Effector memory CD8-positive, alpha-beta T cell (primary cell): ENCODE data around the gene PIGH.

Experiments
- ATAC-seq: fragments of 150-1000 bp; cut with Tn5 transposase; replicated peaks from 2 replicates; pipeline ENCODE4 v1.10.0; 2021; ENCODE audit warnings: mild to moderate bottlenecking, moderate library complexity
- DNase-seq, 3 experiments: peaks; one replicate each; pipeline ENCODE4 v3.0.0; 2021
- H3K27ac Mint-ChIP-seq, 2 donors: one replicate each; pipeline ENCODE4 v1.8.0; 2022; ENCODE audit warnings: mild to moderate bottlenecking in 2 of 2, mixed read lengths in 2 of 2, moderate library complexity in 2 of 2
- H3K27me3 Mint-ChIP-seq, 2 donors: one replicate each; pipeline ENCODE4 v1.8.0; 2022; ENCODE audit warnings: mixed read lengths in 2 of 2
- H3K36me3 Mint-ChIP-seq: one replicate; pipeline ENCODE4 v1.8.0; 2022; ENCODE audit warnings: mild to moderate bottlenecking, moderate library complexity, mixed read lengths; ENCODE audit not compliant: insufficient read depth
- H3K4me1 Mint-ChIP-seq, 2 donors: one replicate each; pipeline ENCODE4 v1.8.0; 2022; ENCODE audit warnings: low read depth in 2 of 2, mixed read lengths in 2 of 2
- H3K4me3 Mint-ChIP-seq, 2 donors: one replicate each; pipeline ENCODE4 v1.8.0; 2022; ENCODE audit warnings: mild to moderate bottlenecking in 2 of 2, mixed read lengths in 2 of 2, moderate library complexity in 2 of 2
- H3K9me3 Mint-ChIP-seq, 2 donors: one replicate each; pipeline ENCODE4 v1.8.0; 2022; ENCODE audit warnings: mixed read lengths in 2 of 2

Gene PIGH

GRCh38 chr14:67566908-67567307, 33.2 kb downstream of the PIGH start:
- no peaks in the 10 kb centered on the region for H3K9me3 Mint-ChIP-seq
- ATAC-seq, result no peak
- H3K27me3 Mint-ChIP-seq, result peaks cover 13 to 35% of the 10 kb centered on the region in 2 donors
- H3K4me1 Mint-ChIP-seq, result peaks cover 0 to 4% of the 10 kb centered on the region in 2 donors
- no peak for DNase-seq
- no peak overlapping the region for H3K27ac Mint-ChIP-seq
- H3K4me3 Mint-ChIP-seq, result no peak overlapping the region
- H3K36me3 Mint-ChIP-seq, result peaks cover 4% of the 10 kb centered on the region

DNA sequence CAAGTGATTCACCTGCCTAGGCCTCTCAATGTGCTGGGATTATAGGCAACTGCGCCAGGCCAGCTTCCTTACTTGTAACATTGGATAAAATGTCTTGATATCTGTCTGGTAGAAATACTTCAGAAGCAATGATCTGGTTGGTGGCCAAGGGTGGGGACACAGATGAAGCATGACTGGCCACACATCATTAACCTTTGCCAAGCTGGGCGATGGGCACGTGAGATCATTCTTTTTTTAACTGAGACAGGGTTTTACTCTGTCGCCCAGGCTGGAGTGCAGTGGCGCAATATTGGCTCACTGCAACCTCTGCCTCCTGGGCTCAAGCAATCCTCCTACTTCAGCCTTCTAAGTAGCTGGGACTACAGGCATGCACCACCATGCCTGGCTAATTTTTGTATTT, 35.8 kb downstream of the PIGH start:
- peaks cover 7 to 25% of the 10 kb centered on the region in 2 donors for H3K27me3 Mint-ChIP-seq
- H3K4me3 Mint-ChIP-seq, result no peak overlapping the region
- H3K4me1 Mint-ChIP-seq, result no peaks in the 10 kb centered on the region
- H3K36me3 Mint-ChIP-seq, result no peaks in the 10 kb centered on the region
- DNase-seq (no peak), ATAC-seq (no peak)
- H3K9me3 Mint-ChIP-seq, result no peaks in the 10 kb centered on the region
- H3K27ac Mint-ChIP-seq, result no peak overlapping the region

DNA sequence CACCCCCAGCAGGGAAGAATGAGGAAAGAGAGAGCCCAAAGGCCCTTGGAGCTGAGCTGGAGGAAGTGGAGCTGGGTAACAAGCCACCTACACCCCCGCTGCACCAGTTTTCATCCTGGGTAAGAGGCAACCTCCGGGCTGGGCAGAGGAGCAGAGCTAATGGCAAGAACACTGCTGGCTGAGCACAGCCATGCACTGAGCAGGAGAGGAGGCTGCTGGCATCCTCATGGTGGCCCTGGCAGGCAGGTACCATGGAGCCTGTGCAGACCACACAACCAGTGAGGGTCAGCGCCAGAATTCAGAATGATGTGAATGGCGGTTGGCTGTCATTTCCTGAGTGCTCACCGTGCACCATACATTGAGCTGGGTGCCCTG, 37.3 kb downstream of the PIGH start:
- H3K27ac Mint-ChIP-seq, result no peak overlapping the region
- ATAC-seq, result no peak
- no peaks in the 10 kb centered on the region for H3K36me3 Mint-ChIP-seq
- DNase-seq, result no peak
- peaks cover 7 to 22% of the 10 kb centered on the region in 2 donors for H3K27me3 Mint-ChIP-seq
- H3K9me3 Mint-ChIP-seq, result no peaks in the 10 kb centered on the region
- no peak overlapping the region for H3K4me3 Mint-ChIP-seq
- H3K4me1 Mint-ChIP-seq, result no peaks in the 10 kb centered on the region

GRCh38 chr14:67562025-67562775, 37.9 kb downstream of the PIGH start:
- DNase-seq (no peak), ATAC-seq (no peak)
- Mint-ChIP-seq H3K27me3 (peaks cover 1 to 17% of the 10 kb centered on the region in 2 donors), H3K9me3 (no peaks in the 10 kb centered on the region), H3K36me3 (no peaks in the 10 kb centered on the region), H3K4me1 (no peaks in the 10 kb centered on the region), H3K4me3 (no peak overlapping the region), H3K27ac (no peak overlapping the region)

DNA sequence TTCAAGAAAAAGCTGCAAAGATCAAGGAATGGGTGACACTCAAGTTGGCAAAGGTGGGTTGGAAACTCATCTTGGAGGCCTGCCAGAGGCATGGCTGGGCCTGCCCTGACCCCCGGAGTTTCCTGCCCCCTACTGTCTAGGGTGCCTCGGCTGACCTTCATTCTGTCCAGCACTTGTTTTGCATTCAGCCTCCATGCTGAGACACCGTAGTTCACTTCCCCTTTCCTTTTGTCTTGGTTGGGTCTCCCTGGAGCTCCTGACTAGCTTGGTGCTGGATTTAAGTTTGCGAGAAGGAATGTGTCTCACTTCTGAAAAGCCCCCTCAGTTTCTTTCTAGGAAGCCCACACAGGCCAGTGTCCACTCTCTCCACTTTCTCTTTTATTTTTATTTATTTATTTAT, 40.4 kb downstream of the PIGH start:
- Mint-ChIP-seq H3K27ac (no peak overlapping the region), H3K4me3 (no peak overlapping the region), H3K27me3 (peaks cover 0 to 7% of the 10 kb centered on the region in 2 donors), H3K4me1 (peaks cover 0 to 3% of the 10 kb centered on the region in 2 donors), H3K9me3 (no peaks in the 10 kb centered on the region), H3K36me3 (no peaks in the 10 kb centered on the region)
- no peak for ATAC-seq
- no peak for DNase-seq

- Mint-ChIP-seq H3K27ac (no peak overlapping the region), H3K27me3 (peaks cover 0 to 17% of the 10 kb centered on the region in 2 donors), H3K4me1 (peaks cover 0 to 3% of the 10 kb centered on the region in 2 donors), H3K36me3 (peaks cover 3% of the 10 kb centered on the region), H3K4me3 (no peak overlapping the region), H3K9me3 (no peaks in the 10 kb centered on the region)
- ATAC-seq, result no peak
- DNase-seq, result no peak
These were observed 42.4 kb downstream of the PIGH start for GRCh38 chr14:67557656-67558055.

DNA sequence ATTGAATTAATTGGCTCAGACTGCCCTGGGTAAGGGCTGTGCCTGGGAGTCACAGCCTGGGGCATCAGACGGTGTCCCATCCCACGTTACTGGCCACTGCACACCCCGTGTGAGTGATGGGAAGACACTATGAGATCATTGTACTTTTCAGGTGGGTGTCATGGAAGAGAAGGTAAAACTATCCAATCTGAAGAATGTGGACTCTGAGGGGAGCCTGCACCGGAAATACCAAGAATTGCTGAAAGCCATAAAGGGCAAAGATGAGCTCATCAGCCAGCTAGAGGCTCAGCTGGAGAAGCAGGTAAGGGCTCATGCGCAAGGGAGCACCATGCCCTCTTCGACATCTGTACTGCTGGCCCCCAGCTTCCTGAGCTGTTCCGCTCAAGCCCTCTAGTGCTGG, 43.0 kb downstream of the PIGH start:
- H3K36me3 Mint-ChIP-seq, result peaks cover 3% of the 10 kb centered on the region
- H3K4me1 Mint-ChIP-seq, result peaks cover 0 to 3% of the 10 kb centered on the region in 2 donors
- no peaks in the 10 kb centered on the region for H3K9me3 Mint-ChIP-seq
- no peak overlapping the region for H3K4me3 Mint-ChIP-seq
- H3K27ac Mint-ChIP-seq, result no peak overlapping the region
- H3K27me3 Mint-ChIP-seq, result peaks cover 0 to 20% of the 10 kb centered on the region in 2 donors
- ATAC-seq, result no peak
- no peak for DNase-seq

DNA sequence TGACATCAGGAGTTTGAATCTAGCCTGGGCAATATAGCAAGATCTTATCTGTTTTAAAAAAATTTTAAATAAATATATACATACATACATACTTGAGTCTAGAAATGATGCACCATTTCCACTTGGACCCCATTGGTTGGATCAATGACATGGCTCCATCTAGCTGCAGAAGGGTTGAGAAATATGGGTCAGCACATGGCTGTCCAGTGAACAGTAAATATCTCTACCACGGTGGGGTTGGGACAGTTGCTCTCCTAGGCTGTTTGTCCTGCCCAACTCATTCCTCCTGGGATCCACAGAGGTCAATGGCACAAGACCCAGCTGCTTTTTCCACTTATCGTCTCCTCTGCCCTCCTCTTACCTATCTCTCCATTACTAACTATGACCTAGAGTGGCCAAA, 43.4 kb downstream of the PIGH start:
- Mint-ChIP-seq H3K27me3 (peaks cover 0 to 24% of the 10 kb centered on the region in 2 donors), H3K9me3 (no peaks in the 10 kb centered on the region), H3K4me1 (peaks cover 0 to 3% of the 10 kb centered on the region in 2 donors), H3K4me3 (no peak overlapping the region), H3K27ac (no peak overlapping the region), H3K36me3 (peaks cover 3% of the 10 kb centered on the region)
- no peak for ATAC-seq
- no peak for DNase-seq

DNA sequence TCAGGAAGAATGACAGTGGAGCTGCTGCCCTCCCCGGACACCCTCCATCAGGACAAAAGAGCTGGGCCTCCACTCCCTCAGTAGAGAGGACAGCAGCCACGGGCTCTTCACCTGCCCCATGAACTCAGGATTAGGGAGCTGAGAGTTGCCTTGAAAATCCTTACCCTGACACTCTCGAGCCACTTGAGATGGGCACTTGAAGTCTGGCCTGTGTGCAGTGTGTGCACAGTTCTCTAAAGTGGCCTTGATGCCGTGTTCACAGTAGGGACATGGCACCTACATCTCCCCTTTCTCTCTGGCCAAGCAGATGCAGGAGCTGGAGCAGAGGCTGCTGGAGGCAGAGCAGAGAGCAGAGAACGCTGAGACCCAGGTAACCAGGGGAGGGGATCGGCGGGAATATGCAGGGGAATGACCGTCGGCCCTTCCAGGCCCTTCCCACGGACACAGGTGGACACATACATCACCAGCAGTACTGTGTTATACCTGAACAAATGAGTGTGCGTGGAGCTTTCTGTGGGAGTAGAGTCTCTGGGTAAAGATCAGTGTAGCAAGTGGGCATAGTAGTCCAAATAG, 44.5 kb downstream of the PIGH start:
- no peaks in the 10 kb centered on the region for H3K9me3 Mint-ChIP-seq
- no peak overlapping the region for H3K27ac Mint-ChIP-seq
- peaks cover 3% of the 10 kb centered on the region for H3K36me3 Mint-ChIP-seq
- H3K4me3 Mint-ChIP-seq, result no peak overlapping the region
- peaks cover 0 to 30% of the 10 kb centered on the region in 2 donors for H3K27me3 Mint-ChIP-seq
- H3K4me1 Mint-ChIP-seq, result peaks cover 0 to 3% of the 10 kb centered on the region in 2 donors
- ATAC-seq (no peak), DNase-seq (no peak)

GRCh38 chr14:67554341-67554740, 45.7 kb downstream of the PIGH start:
- Mint-ChIP-seq H3K9me3 (no peaks in the 10 kb centered on the region), H3K36me3 (peaks cover 3% of the 10 kb centered on the region), H3K27ac (no peak overlapping the region), H3K4me1 (peaks cover 0 to 3% of the 10 kb centered on the region in 2 donors), H3K27me3 (peaks cover 0 to 36% of the 10 kb centered on the region in 2 donors), H3K4me3 (no peak overlapping the region)
- ATAC-seq, result no peak
- no peak for DNase-seq

DNA sequence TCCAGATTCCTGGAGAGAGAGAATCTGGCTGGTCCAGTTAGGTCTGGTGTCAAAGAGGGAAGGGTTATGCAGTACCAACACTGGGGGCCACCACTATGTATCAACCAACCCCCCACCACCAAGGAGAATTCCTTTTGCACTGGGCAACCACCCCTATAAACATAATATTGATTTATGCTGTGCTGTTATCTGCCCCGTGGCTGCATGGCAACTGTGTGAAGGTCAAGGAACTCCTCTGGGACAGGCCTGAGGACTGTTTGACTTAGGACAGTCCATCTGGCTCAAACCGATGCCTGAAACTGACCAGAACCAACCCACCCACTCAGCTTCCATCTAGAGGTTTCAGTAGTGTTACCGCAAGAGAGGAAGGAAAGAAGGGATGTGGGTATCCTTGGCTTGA, 46.5 kb downstream of the PIGH start:
- peaks cover 0 to 3% of the 10 kb centered on the region in 2 donors for H3K4me1 Mint-ChIP-seq
- no peak for DNase-seq
- H3K27ac Mint-ChIP-seq, result no peak overlapping the region

DNA sequence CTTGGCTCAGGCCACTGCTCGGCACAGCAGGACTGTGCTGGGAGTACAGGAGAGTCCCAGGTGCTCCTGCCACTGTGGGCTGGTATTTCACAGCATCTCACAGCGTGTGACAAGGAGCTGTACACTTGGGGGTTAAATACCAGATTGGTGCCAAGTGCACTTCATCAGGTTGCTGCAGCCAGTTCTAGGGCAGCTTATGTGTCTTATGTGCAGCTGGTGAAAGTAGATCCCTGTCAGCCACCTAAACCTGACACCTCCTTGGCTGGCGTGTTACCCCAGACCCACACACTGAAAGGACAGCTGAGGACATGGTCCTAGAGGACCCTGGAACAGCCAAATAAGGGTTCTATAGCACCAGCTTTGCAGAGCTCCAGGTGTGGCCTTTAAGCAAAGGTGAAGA, 48.1 kb downstream of the PIGH start:
- ATAC-seq (no peak), DNase-seq (no peak)
- no peak overlapping the region for H3K27ac Mint-ChIP-seq
- H3K4me3 Mint-ChIP-seq, result no peak overlapping the region
- H3K9me3 Mint-ChIP-seq, result no peaks in the 10 kb centered on the region
- H3K36me3 Mint-ChIP-seq, result peaks cover 3% of the 10 kb centered on the region
- H3K27me3 Mint-ChIP-seq, result peaks cover 5 to 47% of the 10 kb centered on the region in 2 donors
- H3K4me1 Mint-ChIP-seq, result peaks cover 0 to 3% of the 10 kb centered on the region in 2 donors

More for the DNA sequence above, 46.5 kb downstream of the PIGH start:
- Mint-ChIP-seq H3K27me3 (peaks cover 0 to 40% of the 10 kb centered on the region in 2 donors), H3K4me3 (no peak overlapping the region), H3K9me3 (no peaks in the 10 kb centered on the region), H3K36me3 (peaks cover 3% of the 10 kb centered on the region)
- ATAC-seq, result no peak

DNA sequence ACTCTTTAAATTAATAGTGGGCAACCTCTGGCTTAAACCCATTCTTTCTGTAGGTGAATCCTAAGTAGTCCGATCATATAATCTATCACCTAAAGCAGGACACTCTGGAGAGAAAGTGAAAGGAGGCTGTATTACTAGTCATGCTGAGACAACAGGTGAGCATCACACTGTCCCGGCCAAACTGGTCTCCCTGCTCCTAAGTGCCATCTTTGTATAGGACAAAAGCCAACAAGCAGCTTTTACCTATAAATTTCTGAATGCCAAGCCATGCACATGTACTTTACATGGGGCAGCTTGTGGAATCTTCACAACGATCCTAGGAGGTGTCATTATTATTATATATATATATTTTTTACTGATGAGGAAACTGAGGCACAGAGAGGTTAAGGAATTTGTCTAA, 48.9 kb downstream of the PIGH start:
- H3K4me3 Mint-ChIP-seq, result no peak overlapping the region
- H3K27ac Mint-ChIP-seq, result no peak overlapping the region
- H3K27me3 Mint-ChIP-seq, result peaks cover 9 to 55% of the 10 kb centered on the region in 2 donors
- ATAC-seq (no peak), DNase-seq (no peak)
- peaks cover 0 to 3% of the 10 kb centered on the region in 2 donors for H3K4me1 Mint-ChIP-seq
- H3K36me3 Mint-ChIP-seq, result peaks cover 3% of the 10 kb centered on the region
- H3K9me3 Mint-ChIP-seq, result no peaks in the 10 kb centered on the region

GRCh38 chr14:67549734-67550133, 50.3 kb downstream of the PIGH start:
- Mint-ChIP-seq H3K4me3 (no peak overlapping the region), H3K4me1 (no peaks in the 10 kb centered on the region), H3K36me3 (peaks cover 3% of the 10 kb centered on the region), H3K27me3 (peaks cover 9 to 61% of the 10 kb centered on the region in 2 donors), H3K9me3 (no peaks in the 10 kb centered on the region), H3K27ac (no peak overlapping the region)
- ATAC-seq, result no peak
- DNase-seq, result no peak
